ENCODE data around the gene SCTR.

DNA sequence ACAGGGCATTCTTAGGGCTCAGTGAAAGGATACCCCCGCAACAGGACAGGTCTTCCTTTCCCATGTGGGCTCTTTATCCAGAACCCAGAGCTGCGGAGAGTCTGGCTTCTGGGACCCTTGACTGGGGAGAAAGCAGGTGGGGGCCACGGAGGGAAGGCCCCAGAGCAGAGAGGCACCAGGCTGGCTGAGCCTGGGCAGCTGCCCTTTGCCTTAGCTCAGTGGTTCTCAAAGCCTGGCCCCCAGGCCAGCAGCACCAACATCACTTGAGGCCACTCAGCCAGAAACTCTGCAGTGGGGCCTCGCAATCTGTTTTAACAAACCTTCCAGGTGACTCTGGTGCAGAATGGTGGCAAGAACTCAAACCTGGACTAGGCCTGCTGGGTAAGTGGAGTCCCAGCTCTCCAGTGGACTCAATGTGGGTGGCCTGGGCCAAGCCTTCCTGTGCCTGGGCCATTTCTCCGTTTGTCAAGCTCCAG is 94.2 kb downstream of the SCTR start:
- TF ChIP-seq HDAC2 (IDR thresholded peaks at IDR 0.05; ENCODE audit: borderline replicate concordance in 1 of 2, low read depth in 2 of 2, low read length in 2 of 2) = no peak
- TF ChIP-seq, protein P1, sequence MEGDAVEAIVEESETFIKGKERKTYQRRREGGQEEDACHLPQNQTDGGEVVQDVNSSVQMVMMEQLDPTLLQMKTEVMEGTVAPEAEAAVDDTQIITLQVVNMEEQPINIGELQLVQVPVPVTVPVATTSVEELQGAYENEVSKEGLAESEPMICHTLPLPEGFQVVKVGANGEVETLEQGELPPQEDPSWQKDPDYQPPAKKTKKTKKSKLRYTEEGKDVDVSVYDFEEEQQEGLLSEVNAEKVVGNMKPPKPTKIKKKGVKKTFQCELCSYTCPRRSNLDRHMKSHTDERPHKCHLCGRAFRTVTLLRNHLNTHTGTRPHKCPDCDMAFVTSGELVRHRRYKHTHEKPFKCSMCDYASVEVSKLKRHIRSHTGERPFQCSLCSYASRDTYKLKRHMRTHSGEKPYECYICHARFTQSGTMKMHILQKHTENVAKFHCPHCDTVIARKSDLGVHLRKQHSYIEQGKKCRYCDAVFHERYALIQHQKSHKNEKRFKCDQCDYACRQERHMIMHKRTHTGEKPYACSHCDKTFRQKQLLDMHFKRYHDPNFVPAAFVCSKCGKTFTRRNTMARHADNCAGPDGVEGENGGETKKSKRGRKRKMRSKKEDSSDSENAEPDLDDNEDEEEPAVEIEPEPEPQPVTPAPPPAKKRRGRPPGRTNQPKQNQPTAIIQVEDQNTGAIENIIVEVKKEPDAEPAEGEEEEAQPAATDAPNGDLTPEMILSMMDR (IDR thresholded peaks at IDR 0.05; ENCODE audit: control extremely low read depth in 1 of 3, insufficient read depth in 1 of 3, low read depth in 1 of 3, low read length in 3 of 3) = no peak
- no peak for TF ChIP-seq CBX5 (IDR thresholded peaks at IDR 0.05; ENCODE audit: low read depth, low read length)
- no peak for TF ChIP-seq ZNF274 (IDR thresholded peaks at IDR 0.05; ENCODE audit: borderline replicate concordance, extremely low read depth, low read length)
- TF ChIP-seq, protein P2, sequence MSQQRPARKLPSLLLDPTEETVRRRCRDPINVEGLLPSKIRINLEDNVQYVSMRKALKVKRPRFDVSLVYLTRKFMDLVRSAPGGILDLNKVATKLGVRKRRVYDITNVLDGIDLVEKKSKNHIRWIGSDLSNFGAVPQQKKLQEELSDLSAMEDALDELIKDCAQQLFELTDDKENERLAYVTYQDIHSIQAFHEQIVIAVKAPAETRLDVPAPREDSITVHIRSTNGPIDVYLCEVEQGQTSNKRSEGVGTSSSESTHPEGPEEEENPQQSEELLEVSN (IDR thresholded peaks at IDR 0.05) = no peak
- TF ChIP-seq, protein P3, sequence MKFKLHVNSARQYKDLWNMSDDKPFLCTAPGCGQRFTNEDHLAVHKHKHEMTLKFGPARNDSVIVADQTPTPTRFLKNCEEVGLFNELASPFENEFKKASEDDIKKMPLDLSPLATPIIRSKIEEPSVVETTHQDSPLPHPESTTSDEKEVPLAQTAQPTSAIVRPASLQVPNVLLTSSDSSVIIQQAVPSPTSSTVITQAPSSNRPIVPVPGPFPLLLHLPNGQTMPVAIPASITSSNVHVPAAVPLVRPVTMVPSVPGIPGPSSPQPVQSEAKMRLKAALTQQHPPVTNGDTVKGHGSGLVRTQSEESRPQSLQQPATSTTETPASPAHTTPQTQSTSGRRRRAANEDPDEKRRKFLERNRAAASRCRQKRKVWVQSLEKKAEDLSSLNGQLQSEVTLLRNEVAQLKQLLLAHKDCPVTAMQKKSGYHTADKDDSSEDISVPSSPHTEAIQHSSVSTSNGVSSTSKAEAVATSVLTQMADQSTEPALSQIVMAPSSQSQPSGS (IDR thresholded peaks at IDR 0.05; ENCODE audit: low read length) = no peak
- no peak for TF ChIP-seq TAF1 (IDR thresholded peaks at IDR 0.05; ENCODE audit: low read depth, low read length)
- TF ChIP-seq KDM5A (IDR thresholded peaks at IDR 0.05; ENCODE audit: low read length) = no peak

Data from H1 (cell line).